ENCODE measurements around the gene ARHGAP26.

GRCh38 chr5:142831009-142831383 lies 60.8 kb downstream of the ARHGAP26 start:
- no peak for TF ChIP-seq POLR2A (IDR thresholded peaks at IDR 0.05)
- TF ChIP-seq, protein P1, sequence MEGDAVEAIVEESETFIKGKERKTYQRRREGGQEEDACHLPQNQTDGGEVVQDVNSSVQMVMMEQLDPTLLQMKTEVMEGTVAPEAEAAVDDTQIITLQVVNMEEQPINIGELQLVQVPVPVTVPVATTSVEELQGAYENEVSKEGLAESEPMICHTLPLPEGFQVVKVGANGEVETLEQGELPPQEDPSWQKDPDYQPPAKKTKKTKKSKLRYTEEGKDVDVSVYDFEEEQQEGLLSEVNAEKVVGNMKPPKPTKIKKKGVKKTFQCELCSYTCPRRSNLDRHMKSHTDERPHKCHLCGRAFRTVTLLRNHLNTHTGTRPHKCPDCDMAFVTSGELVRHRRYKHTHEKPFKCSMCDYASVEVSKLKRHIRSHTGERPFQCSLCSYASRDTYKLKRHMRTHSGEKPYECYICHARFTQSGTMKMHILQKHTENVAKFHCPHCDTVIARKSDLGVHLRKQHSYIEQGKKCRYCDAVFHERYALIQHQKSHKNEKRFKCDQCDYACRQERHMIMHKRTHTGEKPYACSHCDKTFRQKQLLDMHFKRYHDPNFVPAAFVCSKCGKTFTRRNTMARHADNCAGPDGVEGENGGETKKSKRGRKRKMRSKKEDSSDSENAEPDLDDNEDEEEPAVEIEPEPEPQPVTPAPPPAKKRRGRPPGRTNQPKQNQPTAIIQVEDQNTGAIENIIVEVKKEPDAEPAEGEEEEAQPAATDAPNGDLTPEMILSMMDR (IDR thresholded peaks at IDR 0.05): no peak
- no peak for TF ChIP-seq POLR2AphosphoS5 (IDR thresholded peaks at IDR 0.05)
- no peak for TF ChIP-seq EP300 (IDR thresholded peaks at IDR 0.05)

Data from sigmoid colon (tissue), 4 donors.